NB4 (cell line): ENCODE data around the gene LYRM4.

ENCODE experiments used
- MYC ChIP-seq: IDR thresholded peaks from 2 replicates; pipeline ENCODE4 v1.6.1; 2011; ENCODE audit warnings: low read depth, low read length
- POLR2A ChIP-seq: IDR thresholded peaks from 2 replicates; pipeline ENCODE4 v1.6.1; 2011; ENCODE audit warnings: mild to moderate bottlenecking; ENCODE audit not compliant: insufficient read length; ENCODE audit errors: extremely low read depth
- TF ChIP-seq, protein P1 (sequence below): IDR thresholded peaks from one replicate; pipeline ENCODE4 v1.5.1; 2012; ENCODE audit warnings: low read depth, low read length
- TF ChIP-seq, protein P2 (sequence below): IDR thresholded peaks from 2 replicates; pipeline ENCODE4 v1.6.1; 2011; ENCODE audit warnings: low read depth, low read length

DNA sequence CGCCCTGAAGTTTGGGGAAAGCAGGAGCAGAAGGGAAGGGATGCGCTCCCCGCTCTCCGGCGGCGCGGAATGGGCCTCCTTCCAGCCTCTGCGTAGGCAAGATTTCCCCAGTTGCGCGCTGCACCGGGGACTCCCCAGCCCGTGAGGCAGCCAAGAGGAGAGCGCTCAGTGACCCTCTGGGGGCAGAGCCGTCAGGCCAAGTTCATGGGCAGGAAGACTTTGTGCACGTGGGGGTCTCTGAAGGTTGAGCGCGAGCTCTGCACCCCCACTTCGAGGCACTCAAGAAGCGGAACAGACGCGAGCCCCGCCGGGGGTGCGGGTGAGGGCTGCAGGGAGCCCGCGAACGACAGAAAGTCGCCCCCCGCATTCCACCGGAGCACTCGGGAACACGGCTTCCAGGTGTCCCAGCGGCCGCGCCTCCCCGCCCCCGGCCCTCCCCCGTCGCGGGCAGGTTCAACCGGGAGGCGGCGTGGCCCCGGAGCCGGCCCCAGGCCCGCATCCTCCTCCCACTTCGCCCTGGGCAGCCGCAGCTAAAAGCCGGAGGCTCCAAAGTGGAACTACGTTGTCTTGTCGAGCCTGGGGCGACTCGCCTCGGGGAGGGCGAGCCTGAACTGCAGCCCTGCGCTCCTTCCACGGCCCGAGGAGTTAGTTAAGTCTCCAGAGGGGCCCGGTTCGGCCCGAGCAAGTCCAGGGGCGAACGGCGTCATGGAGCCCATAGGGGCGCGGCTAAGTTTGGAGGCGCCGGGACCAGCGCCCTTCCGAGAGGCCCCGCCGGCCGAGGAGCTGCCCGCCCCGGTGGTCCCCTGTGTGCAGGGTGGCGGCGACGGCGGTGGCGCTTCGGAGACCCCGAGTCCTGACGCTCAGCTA lies 175.7 kb downstream of the LYRM4 start, which contains the start of gene PPP1R3G:
- TF ChIP-seq, protein P1, sequence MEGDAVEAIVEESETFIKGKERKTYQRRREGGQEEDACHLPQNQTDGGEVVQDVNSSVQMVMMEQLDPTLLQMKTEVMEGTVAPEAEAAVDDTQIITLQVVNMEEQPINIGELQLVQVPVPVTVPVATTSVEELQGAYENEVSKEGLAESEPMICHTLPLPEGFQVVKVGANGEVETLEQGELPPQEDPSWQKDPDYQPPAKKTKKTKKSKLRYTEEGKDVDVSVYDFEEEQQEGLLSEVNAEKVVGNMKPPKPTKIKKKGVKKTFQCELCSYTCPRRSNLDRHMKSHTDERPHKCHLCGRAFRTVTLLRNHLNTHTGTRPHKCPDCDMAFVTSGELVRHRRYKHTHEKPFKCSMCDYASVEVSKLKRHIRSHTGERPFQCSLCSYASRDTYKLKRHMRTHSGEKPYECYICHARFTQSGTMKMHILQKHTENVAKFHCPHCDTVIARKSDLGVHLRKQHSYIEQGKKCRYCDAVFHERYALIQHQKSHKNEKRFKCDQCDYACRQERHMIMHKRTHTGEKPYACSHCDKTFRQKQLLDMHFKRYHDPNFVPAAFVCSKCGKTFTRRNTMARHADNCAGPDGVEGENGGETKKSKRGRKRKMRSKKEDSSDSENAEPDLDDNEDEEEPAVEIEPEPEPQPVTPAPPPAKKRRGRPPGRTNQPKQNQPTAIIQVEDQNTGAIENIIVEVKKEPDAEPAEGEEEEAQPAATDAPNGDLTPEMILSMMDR = no peak
- TF ChIP-seq, protein P2, sequence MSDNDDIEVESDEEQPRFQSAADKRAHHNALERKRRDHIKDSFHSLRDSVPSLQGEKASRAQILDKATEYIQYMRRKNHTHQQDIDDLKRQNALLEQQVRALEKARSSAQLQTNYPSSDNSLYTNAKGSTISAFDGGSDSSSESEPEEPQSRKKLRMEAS = no peak
- TF ChIP-seq MYC = no peak
- no peak for TF ChIP-seq POLR2A
